ENCODE measurements around the gene CACNA2D1. TPM values are rescaled to one million over a fixed set of nuclear protein-coding genes. Genes with fewer than 3 reads are reported as not detected.

The CACNA2D1 gene
- total RNA-seq, 4 donors from 2014 or later: 30.6 to 60.0 (median 45.7) TPM

GRCh38 chr7:82163586-82163985 is 280.0 kb downstream of the CACNA2D1 start:
- Histone ChIP-seq H3K4me3 (no peak overlapping the region), H3K27me3 (no peaks in the 10 kb centered on the region), H3K9me3 (no peaks in the 10 kb centered on the region), H3K4me1 (peaks cover 0 to 18% (median 12%) of the 10 kb centered on the region in 4 donors), H3K27ac (replicated peaks in 1 of 4) (no peak overlapping the region), H3K36me3 (no peaks in the 10 kb centered on the region)
- TF ChIP-seq CTCF (IDR thresholded peaks at IDR 0.05) (no peak), EP300 (IDR thresholded peaks at IDR 0.05) (no peak), POLR2AphosphoS5 (IDR thresholded peaks at IDR 0.05) (no peak), POLR2A (IDR thresholded peaks at IDR 0.05; ENCODE audit: low read depth) (no peak)
- WGBS: 93% methylated on average over 1 of the region's 1 CpG
- intact Hi-C loops (cut with DNase I): no loop called here
- DNase-seq (ENCODE audit: extremely low spot score): no peak

- intact Hi-C loops (cut with DNase I): no loop called here
- whole genome bisulfite sequencing: 85% methylated on average over 2 of the region's 2 CpGs
- Histone ChIP-seq H3K4me1 (peaks cover 0 to 18% (median 12%) of the 10 kb centered on the region in 4 donors), H3K4me3 (no peak overlapping the region), H3K9me3 (no peaks in the 10 kb centered on the region), H3K36me3 (no peaks in the 10 kb centered on the region), H3K27me3 (no peaks in the 10 kb centered on the region), H3K27ac (replicated peaks in 1 of 4) (no peak overlapping the region)
- no peak for DNase-seq (ENCODE audit: extremely low spot score)
- no peak for TF ChIP-seq POLR2A (IDR thresholded peaks at IDR 0.05; ENCODE audit: low read depth)
Observed at GRCh38 chr7:82162289-82162688, 281.3 kb downstream of the CACNA2D1 start.

GRCh38 chr7:82158327-82158726 is 285.2 kb downstream of the CACNA2D1 start:
- H3K4me3 ChIP-seq: no peak overlapping the region
- TF ChIP-seq EP300 (IDR thresholded peaks at IDR 0.05) (no peak), POLR2A (IDR thresholded peaks at IDR 0.05; ENCODE audit: low read depth) (no peak), CTCF (IDR thresholded peaks at IDR 0.05) (no peak), POLR2AphosphoS5 (IDR thresholded peaks at IDR 0.05) (no peak)
- no peaks in the 10 kb centered on the region for H3K9me3 ChIP-seq
- H3K27ac ChIP-seq (replicated peaks in 1 of 4): no peak overlapping the region
- no peaks in the 10 kb centered on the region for H3K27me3 ChIP-seq
- H3K4me1 ChIP-seq: peaks cover 0 to 1% (median 0%) of the 10 kb centered on the region in 4 donors
- intact Hi-C loops (cut with DNase I): no loop called here
- no peaks in the 10 kb centered on the region for H3K36me3 ChIP-seq
- DNase-seq (ENCODE audit: extremely low spot score): no peak

- no peak for TF ChIP-seq CTCF (IDR thresholded peaks at IDR 0.05)
- intact Hi-C loops (cut with DNase I): no loop called here
- H3K9me3 ChIP-seq: no peaks in the 10 kb centered on the region
- H3K36me3 ChIP-seq: no peaks in the 10 kb centered on the region
- H3K27me3 ChIP-seq: no peaks in the 10 kb centered on the region
- 94% methylated on average over 1 of the region's 1 CpG for WGBS
- H3K27ac ChIP-seq (replicated peaks in 1 of 4): no peak overlapping the region
- no peaks in the 10 kb centered on the region for H3K4me1 ChIP-seq
- DNase-seq (ENCODE audit: extremely low spot score): no peak
- no peak overlapping the region for H3K4me3 ChIP-seq
Observed at GRCh38 chr7:82156893-82157292, 286.7 kb downstream of the CACNA2D1 start.

GRCh38 chr7:82156168-82156567 is 287.4 kb downstream of the CACNA2D1 start:
- TF ChIP-seq POLR2AphosphoS5 (IDR thresholded peaks at IDR 0.05) (no peak), POLR2A (IDR thresholded peaks at IDR 0.05; ENCODE audit: low read depth) (no peak), CTCF (IDR thresholded peaks at IDR 0.05) (no peak), EP300 (IDR thresholded peaks at IDR 0.05) (no peak)
- WGBS: 81% methylated on average over 3 of the region's 3 CpGs
- no peaks in the 10 kb centered on the region for H3K36me3 ChIP-seq
- no peaks in the 10 kb centered on the region for H3K9me3 ChIP-seq
- intact Hi-C loops (cut with DNase I): no loop called here
- H3K27me3 ChIP-seq: no peaks in the 10 kb centered on the region
- peaks cover 0 to 7% (median 3%) of the 10 kb centered on the region in 4 donors for H3K4me1 ChIP-seq
- no peak for DNase-seq (ENCODE audit: extremely low spot score)
- no peak overlapping the region for H3K27ac ChIP-seq (replicated peaks in 1 of 4)
- no peak overlapping the region for H3K4me3 ChIP-seq
